Anterior cingulate cortex (tissue), 58 donors: ENCODE measurements around the gene TPM2.

Experiments used
- DNase-seq, 58 donors: peaks; one replicate each; lab custom pipeline; 2025; lab: John Stamatoyannopoulos, UW

TPM2 gene

GRCh38 chr9:35719546-35719945 is 29.8 kb upstream of the TPM2 start:
- DNase-seq, result no peak

GRCh38 chr9:35718721-35719511 is 29.2 kb upstream of the TPM2 start:
- DNase-seq, result no peak

GRCh38 chr9:35717132-35717870 is 27.6 kb upstream of the TPM2 start:
- no peak for DNase-seq

GRCh38 chr9:35716230-35716629 is 26.5 kb upstream of the TPM2 start:
- peak in 5 of 58 donors; percentile 10 to 25 (median 17) for DNase-seq

GRCh38 chr9:35714579-35715252 is 25.0 kb upstream of the TPM2 start:
- DNase-seq, result no peak

- no peak for DNase-seq
Measured at GRCh38 chr9:35714123-35714522, 24.4 kb upstream of the TPM2 start.

GRCh38 chr9:35713578-35713977 is 23.9 kb upstream of the TPM2 start:
- DNase-seq, result no peak

- DNase-seq, result no peak
Measured at GRCh38 chr9:35712762-35713400, 23.2 kb upstream of the TPM2 start.

- no peak for DNase-seq
Measured at GRCh38 chr9:35711501-35712428, 22.0 kb upstream of the TPM2 start.

GRCh38 chr9:35710818-35711500 is 21.2 kb upstream of the TPM2 start:
- no peak for DNase-seq

GRCh38 chr9:35708146-35708545 is 18.4 kb upstream of the TPM2 start:
- no peak for DNase-seq

- DNase-seq, result no peak
Measured at GRCh38 chr9:35706951-35707350, 17.2 kb upstream of the TPM2 start.

- DNase-seq, result no peak
Measured at GRCh38 chr9:35705836-35706430, 16.2 kb upstream of the TPM2 start.

- DNase-seq, result no peak
Measured at GRCh38 chr9:35705372-35705771, 15.6 kb upstream of the TPM2 start.

GRCh38 chr9:35703906-35704672 is 14.4 kb upstream of the TPM2 start:
- DNase-seq, result no peak

- no peak for DNase-seq
Measured at GRCh38 chr9:35702696-35703095, 13.0 kb upstream of the TPM2 start.

- DNase-seq, result no peak
Measured at GRCh38 chr9:35700942-35701341, 11.2 kb upstream of the TPM2 start.

GRCh38 chr9:35700031-35700430 is 10.3 kb upstream of the TPM2 start:
- no peak for DNase-seq
